ENCODE results near the gene AUTS2.
A peak's percentile ranks its signal among the peaks of the same experiment; 100 is the strongest.

DNA sequence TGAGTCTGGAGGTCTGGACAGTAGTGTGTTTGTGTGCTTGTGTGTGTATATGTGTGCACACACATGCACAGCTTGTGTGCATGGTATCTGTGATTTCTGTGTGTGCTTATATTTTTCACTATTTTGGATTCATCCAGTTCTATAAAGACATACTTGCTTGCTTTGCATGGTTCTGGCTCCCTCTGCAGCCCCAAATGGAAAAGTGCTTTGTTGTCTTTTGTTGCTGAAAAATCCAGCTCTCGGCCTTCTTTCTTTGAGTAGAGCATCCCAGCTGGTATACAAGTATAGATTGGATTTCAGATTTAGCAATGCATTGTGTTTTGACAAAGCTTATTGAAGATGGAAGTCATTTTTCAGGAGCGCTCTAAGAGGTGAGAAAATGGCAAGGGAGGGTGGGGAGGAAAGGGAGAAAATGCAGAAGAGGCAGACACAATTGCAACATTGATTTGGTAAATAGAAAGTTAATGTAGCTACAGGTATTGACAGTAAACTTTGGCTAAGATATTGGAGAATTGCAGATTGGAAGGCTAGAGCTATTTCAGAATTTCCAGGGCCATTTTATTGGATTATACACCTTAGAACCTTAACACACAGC lies 333.9 kb downstream of the AUTS2 start:
- TF ChIP-seq, protein P1, sequence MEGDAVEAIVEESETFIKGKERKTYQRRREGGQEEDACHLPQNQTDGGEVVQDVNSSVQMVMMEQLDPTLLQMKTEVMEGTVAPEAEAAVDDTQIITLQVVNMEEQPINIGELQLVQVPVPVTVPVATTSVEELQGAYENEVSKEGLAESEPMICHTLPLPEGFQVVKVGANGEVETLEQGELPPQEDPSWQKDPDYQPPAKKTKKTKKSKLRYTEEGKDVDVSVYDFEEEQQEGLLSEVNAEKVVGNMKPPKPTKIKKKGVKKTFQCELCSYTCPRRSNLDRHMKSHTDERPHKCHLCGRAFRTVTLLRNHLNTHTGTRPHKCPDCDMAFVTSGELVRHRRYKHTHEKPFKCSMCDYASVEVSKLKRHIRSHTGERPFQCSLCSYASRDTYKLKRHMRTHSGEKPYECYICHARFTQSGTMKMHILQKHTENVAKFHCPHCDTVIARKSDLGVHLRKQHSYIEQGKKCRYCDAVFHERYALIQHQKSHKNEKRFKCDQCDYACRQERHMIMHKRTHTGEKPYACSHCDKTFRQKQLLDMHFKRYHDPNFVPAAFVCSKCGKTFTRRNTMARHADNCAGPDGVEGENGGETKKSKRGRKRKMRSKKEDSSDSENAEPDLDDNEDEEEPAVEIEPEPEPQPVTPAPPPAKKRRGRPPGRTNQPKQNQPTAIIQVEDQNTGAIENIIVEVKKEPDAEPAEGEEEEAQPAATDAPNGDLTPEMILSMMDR (IDR thresholded peaks at IDR 0.05 in 2 of 3, conservative IDR thresholded peaks at IDR 0.05 in 1 of 3; ENCODE audit: insufficient read depth in 2 of 3, low read depth in 1 of 3, low read length in 3 of 3): peak; percentile 23 to 55 (median 43); a peak in 5 of 6 replicates
- TF ChIP-seq ZNF140 (CRISPR knock-in tag; IDR thresholded peaks at IDR 0.05) (no peak), ZFP36 (IDR thresholded peaks at IDR 0.05; ENCODE audit: low read depth, low read length, partially characterized antibody) (no peak), RNF2 (IDR thresholded peaks at IDR 0.05) (no peak), CBX5 (IDR thresholded peaks at IDR 0.05; ENCODE audit: borderline replicate concordance, low read depth) (no peak), ESRRA (IDR thresholded peaks at IDR 0.05; ENCODE audit: borderline replicate concordance, low read depth) (no peak), GATA2 (CRISPR knock-in tag; IDR thresholded peaks at IDR 0.05) (no peak), MAFG (tag; conservative IDR thresholded peaks at IDR 0.05) (no peak)
- TF ChIP-seq, protein P2, sequence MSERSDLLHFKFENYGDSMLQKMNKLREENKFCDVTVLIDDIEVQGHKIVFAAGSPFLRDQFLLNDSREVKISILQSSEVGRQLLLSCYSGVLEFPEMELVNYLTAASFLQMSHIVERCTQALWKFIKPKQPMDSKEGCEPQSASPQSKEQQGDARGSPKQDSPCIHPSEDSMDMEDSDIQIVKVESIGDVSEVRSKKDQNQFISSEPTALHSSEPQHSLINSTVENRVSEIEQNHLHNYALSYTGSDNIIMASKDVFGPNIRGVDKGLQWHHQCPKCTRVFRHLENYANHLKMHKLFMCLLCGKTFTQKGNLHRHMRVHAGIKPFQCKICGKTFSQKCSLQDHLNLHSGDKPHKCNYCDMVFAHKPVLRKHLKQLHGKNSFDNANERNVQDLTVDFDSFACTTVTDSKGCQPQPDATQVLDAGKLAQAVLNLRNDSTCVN (CRISPR knock-in tag; IDR thresholded peaks at IDR 0.05): no peak
